Measurements from ENCODE around the gene OR2AT4.
"Not testable (repeated sequence)": the region's sequence is repeated elsewhere in the genome, so short reads cannot be mapped to it uniquely, and the experiment has no call there.

Gene OR2AT4

DNA sequence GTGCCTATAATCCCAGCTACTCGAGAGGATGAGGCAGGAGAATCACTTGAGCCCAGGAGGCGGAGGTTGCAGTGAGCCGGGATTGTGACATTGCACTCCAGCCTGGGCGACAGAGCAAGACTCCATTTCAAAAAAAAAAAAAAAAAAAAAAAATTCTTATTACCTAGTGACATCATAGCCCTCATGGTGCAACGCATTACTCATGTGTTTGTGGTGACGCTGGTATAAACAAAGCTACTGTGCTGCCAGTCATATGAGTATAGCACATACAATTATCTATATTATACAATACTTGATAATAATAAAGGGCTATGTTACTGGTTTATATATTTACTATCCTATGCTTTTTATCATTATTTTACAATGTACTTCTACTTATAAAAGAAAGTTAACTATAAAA, 41.2 kb downstream of the OR2AT4 start:
- TF ChIP-seq, protein P1, sequence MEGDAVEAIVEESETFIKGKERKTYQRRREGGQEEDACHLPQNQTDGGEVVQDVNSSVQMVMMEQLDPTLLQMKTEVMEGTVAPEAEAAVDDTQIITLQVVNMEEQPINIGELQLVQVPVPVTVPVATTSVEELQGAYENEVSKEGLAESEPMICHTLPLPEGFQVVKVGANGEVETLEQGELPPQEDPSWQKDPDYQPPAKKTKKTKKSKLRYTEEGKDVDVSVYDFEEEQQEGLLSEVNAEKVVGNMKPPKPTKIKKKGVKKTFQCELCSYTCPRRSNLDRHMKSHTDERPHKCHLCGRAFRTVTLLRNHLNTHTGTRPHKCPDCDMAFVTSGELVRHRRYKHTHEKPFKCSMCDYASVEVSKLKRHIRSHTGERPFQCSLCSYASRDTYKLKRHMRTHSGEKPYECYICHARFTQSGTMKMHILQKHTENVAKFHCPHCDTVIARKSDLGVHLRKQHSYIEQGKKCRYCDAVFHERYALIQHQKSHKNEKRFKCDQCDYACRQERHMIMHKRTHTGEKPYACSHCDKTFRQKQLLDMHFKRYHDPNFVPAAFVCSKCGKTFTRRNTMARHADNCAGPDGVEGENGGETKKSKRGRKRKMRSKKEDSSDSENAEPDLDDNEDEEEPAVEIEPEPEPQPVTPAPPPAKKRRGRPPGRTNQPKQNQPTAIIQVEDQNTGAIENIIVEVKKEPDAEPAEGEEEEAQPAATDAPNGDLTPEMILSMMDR (IDR thresholded peaks at IDR 0.05; ENCODE audit: low read depth, low read length, missing control alignments), result no peak
- H3K36me3 ChIP-seq (replicated peaks), result no peaks in the 10 kb centered on the region
- no peak overlapping the region for H3K27ac ChIP-seq
- no peak overlapping the region for H3K4me3 ChIP-seq (ENCODE audit: low read depth, low read length)
- no peak for DNase-seq
- no peaks in the 10 kb centered on the region for H3K27me3 ChIP-seq (replicated peaks)
- in situ Hi-C loops (cut with HindIII; ENCODE audit: low pct_ligation_motif_present, low sequenced_read_pairs), result no loop called here

DNA sequence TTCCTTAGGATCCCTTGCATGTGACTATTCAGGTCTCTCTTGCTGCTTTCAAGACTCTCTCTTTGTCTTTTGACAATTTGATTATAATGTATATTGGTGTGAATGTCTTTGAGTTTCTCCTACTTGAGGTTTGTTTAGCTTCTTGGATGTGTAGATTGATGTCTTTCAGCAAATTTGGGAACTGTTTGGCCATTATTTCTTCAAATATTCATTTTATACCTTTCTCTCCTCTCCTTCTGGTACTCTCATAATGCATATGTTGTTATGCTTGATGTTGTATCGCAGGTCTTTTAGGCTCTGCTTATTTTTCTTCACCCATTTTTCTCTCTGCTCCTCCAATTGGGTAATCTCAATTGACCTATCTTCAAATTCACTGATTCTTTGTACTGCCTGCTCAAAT, 44.2 kb downstream of the OR2AT4 start:
- H3K36me3 ChIP-seq (replicated peaks), result no peaks in the 10 kb centered on the region
- TF ChIP-seq, protein P1 (IDR thresholded peaks at IDR 0.05; ENCODE audit: low read depth, low read length, missing control alignments), result no peak
- no peak for DNase-seq
- H3K27ac ChIP-seq, result no peak overlapping the region
- H3K4me3 ChIP-seq (ENCODE audit: low read depth, low read length), result no peak overlapping the region
- in situ Hi-C loops (cut with HindIII; ENCODE audit: low pct_ligation_motif_present, low sequenced_read_pairs), result no loop called here
- no peaks in the 10 kb centered on the region for H3K27me3 ChIP-seq (replicated peaks)

DNA sequence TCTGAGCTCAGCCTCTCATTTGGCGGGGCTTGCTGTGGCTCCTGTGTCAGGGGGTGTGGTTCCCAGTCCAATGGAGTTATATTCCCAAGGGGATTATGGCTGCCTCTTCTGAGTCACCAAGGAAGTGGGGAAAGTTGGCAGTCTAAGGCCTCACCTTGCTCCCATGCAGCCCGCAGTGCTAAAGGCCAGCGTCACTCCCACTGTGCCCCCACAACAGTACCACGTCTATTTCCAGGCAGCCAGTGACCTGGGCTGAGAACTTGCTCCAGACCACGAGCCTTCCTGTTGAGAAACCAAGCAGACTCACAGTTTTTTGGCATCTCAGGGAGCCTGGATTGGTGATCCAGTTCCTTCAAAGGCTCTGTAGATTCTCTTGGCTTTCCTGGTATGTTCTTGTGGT, 45.6 kb downstream of the OR2AT4 start:
- in situ Hi-C loops (cut with HindIII; ENCODE audit: low pct_ligation_motif_present, low sequenced_read_pairs), result no loop called here
- Histone ChIP-seq H3K36me3 (replicated peaks) (no peaks in the 10 kb centered on the region), H3K27me3 (replicated peaks) (no peaks in the 10 kb centered on the region), H3K27ac (no peak overlapping the region), H3K4me3 (ENCODE audit: low read depth, low read length) (no peak overlapping the region)
- DNase-seq, result no peak
- TF ChIP-seq, protein P1 (IDR thresholded peaks at IDR 0.05; ENCODE audit: low read depth, low read length, missing control alignments), result no peak

DNA sequence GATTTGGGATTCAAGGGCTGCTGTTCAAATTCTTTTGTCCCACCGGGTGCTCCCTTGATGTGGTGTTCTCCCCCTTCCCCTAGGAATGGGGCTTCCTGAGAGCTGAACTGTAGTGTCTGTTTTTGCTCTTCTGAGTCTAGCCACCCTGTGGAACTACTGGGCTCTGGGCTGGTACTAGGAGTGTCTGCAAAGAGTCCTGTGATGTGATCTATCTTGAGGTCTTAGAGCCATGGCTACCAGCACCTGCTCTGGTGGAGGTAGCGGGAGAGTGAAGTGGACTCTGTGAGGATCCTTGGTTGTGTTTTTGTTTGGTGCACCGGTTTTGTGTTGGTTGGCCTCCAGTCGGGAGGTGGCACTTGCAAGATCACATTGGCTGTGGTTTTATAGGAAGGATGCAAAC, 46.2 kb downstream of the OR2AT4 start:
- no peaks in the 10 kb centered on the region for H3K36me3 ChIP-seq (replicated peaks)
- H3K27me3 ChIP-seq (replicated peaks), result no peaks in the 10 kb centered on the region
- no peak overlapping the region for H3K27ac ChIP-seq
- no peak for DNase-seq
- no peak overlapping the region for H3K4me3 ChIP-seq (ENCODE audit: low read depth, low read length)
- TF ChIP-seq, protein P1 (IDR thresholded peaks at IDR 0.05; ENCODE audit: low read depth, low read length, missing control alignments), result no peak
- in situ Hi-C loops (cut with HindIII; ENCODE audit: low pct_ligation_motif_present, low sequenced_read_pairs), result no loop called here

DNA sequence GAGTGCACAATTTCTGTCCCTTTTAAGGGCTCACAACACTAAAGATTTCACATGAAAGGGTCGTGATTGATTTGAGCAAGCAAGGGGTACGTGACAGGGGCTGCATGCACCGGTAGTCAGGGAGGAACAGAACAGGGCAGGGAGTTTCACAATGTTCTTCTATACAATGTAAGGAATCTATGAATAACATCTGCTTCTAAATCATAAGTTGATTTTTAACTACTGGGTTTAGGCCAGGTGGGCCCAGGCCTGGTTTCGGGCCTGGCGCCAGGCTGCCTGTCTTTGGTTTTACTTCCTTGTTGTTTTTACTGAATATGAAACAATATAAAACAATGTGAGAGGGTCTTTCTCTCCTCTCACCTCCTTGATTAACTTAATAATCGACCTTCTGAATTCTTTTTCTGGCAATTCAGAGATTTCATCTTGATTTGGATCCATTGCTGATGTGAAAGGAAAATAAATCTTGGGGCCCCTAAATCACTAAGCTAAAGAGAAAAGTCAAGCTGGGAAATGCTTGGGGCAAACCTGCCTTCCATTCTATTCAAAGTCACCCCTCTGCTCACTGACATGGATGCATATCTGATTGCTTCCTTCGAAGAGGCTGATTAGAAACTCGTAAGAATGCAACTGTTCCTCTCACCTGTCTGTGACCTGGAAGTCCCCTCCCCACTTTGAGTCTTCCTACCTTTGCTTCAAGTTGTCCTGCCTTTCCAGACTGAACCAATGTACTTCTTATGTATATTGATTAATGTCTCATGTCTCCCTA, 47.0 kb downstream of the OR2AT4 start:
- in situ Hi-C loops (cut with HindIII; ENCODE audit: low pct_ligation_motif_present, low sequenced_read_pairs), result not testable (repeated sequence)

DNA sequence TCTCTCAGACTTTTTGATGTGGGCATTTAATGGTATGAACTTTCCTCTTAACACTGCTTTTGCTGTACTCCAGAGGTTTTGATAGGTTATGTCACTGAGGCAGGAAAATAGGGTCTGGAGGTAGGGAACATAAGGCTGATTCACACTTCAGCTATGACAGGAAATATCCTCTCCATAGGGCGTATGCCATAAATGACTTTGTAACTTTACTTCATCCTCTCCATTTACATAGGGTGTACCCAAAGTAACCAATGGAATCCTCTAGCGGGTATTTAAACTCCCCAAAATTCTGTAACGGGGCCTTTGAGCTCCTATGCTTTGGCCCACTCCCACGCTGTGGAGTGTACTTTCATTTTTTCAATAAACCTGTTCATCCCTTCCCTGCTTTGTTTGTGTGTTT, 49.5 kb downstream of the OR2AT4 start:
- no peak for DNase-seq
- Histone ChIP-seq H3K4me3 (ENCODE audit: low read depth, low read length) (no peak overlapping the region), H3K27ac (no peak overlapping the region), H3K36me3 (replicated peaks) (no peaks in the 10 kb centered on the region), H3K27me3 (replicated peaks) (no peaks in the 10 kb centered on the region)
- in situ Hi-C loops (cut with HindIII; ENCODE audit: low pct_ligation_motif_present, low sequenced_read_pairs), result no loop called here
- TF ChIP-seq, protein P1 (IDR thresholded peaks at IDR 0.05; ENCODE audit: low read depth, low read length, missing control alignments), result no peak

More for the DNA sequence above, 47.0 kb downstream of the OR2AT4 start:
- not testable (repeated sequence) for H3K27ac ChIP-seq; H3K4me3 ChIP-seq (ENCODE audit: low read depth, low read length); H3K27me3 ChIP-seq (replicated peaks); H3K36me3 ChIP-seq (replicated peaks); DNase-seq

DNA sequence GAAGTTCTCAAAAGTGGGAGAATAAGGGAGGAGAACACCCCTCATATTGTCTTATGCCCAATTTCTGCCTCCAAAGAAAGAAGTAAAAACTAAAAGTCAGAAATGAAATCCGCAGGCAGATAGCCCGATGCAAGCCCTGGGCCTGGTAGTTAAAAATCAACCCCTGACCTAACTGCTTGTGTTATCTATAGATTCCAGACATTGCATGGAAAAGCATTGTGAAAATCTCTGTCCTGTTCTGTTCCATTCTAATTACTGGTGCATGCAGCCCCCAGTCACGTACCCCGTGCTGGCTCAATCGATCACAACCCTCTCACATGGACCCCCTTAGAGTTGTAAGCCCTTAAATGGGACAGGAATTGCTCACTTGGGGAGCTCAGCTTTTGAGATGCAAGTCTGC, 50.0 kb downstream of the OR2AT4 start:
- H3K4me3 ChIP-seq (ENCODE audit: low read depth, low read length); DNase-seq; H3K36me3 ChIP-seq (replicated peaks); H3K27me3 ChIP-seq (replicated peaks); H3K27ac ChIP-seq; in situ Hi-C loops (cut with HindIII; ENCODE audit: low pct_ligation_motif_present, low sequenced_read_pairs): not testable (repeated sequence)

DNA sequence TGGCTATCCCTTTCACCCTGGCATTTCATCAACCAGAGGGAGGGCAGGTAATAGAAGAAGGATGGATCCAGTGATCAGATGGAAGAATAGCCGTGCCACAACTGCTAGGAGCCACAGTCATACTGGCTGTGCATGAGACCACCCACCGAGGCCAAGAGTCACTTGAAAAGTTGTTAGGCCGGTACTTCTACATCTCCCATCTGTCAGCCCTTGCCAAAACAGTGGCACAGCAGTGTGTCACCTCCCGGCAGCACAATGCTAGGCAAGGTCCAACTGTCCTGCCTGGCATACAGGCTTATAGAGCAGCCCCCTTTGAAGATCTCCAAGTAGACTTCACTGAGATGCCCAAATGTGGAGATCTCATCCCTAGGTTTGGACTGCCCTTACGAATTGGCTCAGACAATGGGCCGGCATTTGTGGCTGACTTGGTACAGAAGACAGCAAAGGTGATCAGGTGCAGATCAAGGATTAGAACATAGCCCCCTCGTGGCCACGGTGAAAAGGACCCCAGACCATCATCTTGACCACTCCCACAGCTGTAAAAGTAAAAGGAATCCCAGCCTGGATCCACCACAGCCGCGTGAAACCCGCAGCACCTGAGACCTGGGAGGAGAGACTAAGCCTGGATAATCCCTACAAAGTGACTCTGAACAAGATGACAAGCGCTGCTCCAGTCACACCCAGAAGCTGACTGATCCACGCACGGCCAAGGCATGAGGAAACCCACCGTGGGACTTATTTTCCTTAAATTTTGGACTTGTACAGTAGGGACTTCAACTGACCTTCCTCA, 52.1 kb downstream of the OR2AT4 start:
- H3K4me3 ChIP-seq (ENCODE audit: low read depth, low read length); H3K27ac ChIP-seq; DNase-seq; H3K27me3 ChIP-seq (replicated peaks); H3K36me3 ChIP-seq (replicated peaks); in situ Hi-C loops (cut with HindIII; ENCODE audit: low pct_ligation_motif_present, low sequenced_read_pairs): not testable (repeated sequence)

DNA sequence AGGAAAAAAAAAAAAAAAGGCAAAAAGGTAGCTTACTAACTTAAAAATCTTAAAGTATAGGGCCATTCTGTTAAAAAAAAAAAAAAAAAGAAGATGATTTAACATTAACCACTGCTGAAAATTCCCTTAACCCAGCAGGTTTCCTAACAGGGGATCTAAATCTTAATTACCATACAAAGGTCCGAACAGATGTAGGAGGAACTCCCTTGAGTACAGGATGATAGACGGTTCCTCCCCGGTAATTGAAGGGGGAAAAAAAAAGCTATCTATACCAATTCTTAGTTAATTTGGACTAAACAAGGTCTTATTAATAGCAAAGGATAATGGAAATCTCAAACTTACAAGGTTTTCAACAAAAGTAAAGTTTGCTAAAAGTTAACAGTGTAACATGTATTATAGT, 54.9 kb downstream of the OR2AT4 start:
- in situ Hi-C loops (cut with HindIII; ENCODE audit: low pct_ligation_motif_present, low sequenced_read_pairs); H3K27ac ChIP-seq; DNase-seq; H3K4me3 ChIP-seq (ENCODE audit: low read depth, low read length); H3K27me3 ChIP-seq (replicated peaks); H3K36me3 ChIP-seq (replicated peaks): not testable (repeated sequence)

Data from brain microvascular endothelial cell (primary cell).